H9 (cell line): ENCODE results near the gene SLCO4A1. TPM values are rescaled to one million over a fixed set of nuclear protein-coding genes. Genes with fewer than 3 reads are reported as not detected.

Experiments
- DNase-seq: peaks from one replicate; pipeline ENCODE4 v3.0.0-alpha.2; 2017
- H2AFZ ChIP-seq: one replicate; pipeline ENCODE4 v1.6.1; 2013; ENCODE audit warnings: mild to moderate bottlenecking, low read length, control low read depth, moderate library complexity
- H2AK5ac ChIP-seq: 2 replicates; pipeline ENCODE4 v1.6.1; 2013; ENCODE audit warnings: low read length, control low read depth, mixed read lengths; ENCODE audit not compliant: insufficient read length
- H2BK120ac ChIP-seq: one replicate; pipeline ENCODE4 v1.6.1; 2013; ENCODE audit warnings: low read depth, mild to moderate bottlenecking, low read length, control low read depth, inconsistent platforms; ENCODE audit not compliant: poor library complexity, severe bottlenecking
- H2BK12ac ChIP-seq: 2 replicates; pipeline ENCODE4 v1.6.1; 2013; ENCODE audit warnings: low read length, control low read depth, mixed read lengths, low read depth; ENCODE audit not compliant: insufficient read length
- H2BK15ac ChIP-seq: 2 replicates; pipeline ENCODE4 v1.6.1; 2013; ENCODE audit warnings: low read depth, low read length, control low read depth
- H2BK20ac ChIP-seq: one replicate; pipeline ENCODE4 v1.6.1; 2013; ENCODE audit warnings: low read depth, mild to moderate bottlenecking, low read length, control low read depth, inconsistent platforms; ENCODE audit not compliant: poor library complexity, severe bottlenecking
- H2BK5ac ChIP-seq: 2 replicates; pipeline ENCODE4 v1.6.1; 2013; ENCODE audit warnings: low read length, control low read depth, mixed read lengths; ENCODE audit not compliant: insufficient read length
- H3K14ac ChIP-seq: 2 replicates; pipeline ENCODE4 v1.6.1; 2013; ENCODE audit warnings: low read length, control low read depth; ENCODE audit not compliant: insufficient read depth
- H3K18ac ChIP-seq: 2 replicates; pipeline ENCODE4 v1.6.1; 2013; ENCODE audit warnings: low read depth, mild to moderate bottlenecking, mixed read lengths, low read length, control low read depth; ENCODE audit not compliant: insufficient read length
- H3K23ac ChIP-seq: 2 replicates; pipeline ENCODE4 v1.6.1; 2013; ENCODE audit warnings: low read length, control low read depth, mixed read lengths, low read depth; ENCODE audit not compliant: insufficient read length
- H3K23me2 ChIP-seq: 2 replicates; pipeline ENCODE4 v1.6.1; 2013; ENCODE audit warnings: low read depth, mild to moderate bottlenecking, mixed read lengths, low read length, control low read depth; ENCODE audit not compliant: insufficient read length, poor library complexity, severe bottlenecking
- H3K27ac ChIP-seq: 2 replicates; pipeline ENCODE4 v1.5.1; 2013; ENCODE audit warnings: low read length, control low read depth, mixed read lengths, low read depth; ENCODE audit not compliant: insufficient read length
- H3K27me3 ChIP-seq: 2 replicates; pipeline ENCODE4 v1.6.1; 2013; ENCODE audit warnings: low read length, control low read depth, inconsistent platforms; ENCODE audit not compliant: insufficient read depth
- H3K4ac ChIP-seq: 2 replicates; pipeline ENCODE4 v1.6.1; 2013; ENCODE audit warnings: low read depth, mild to moderate bottlenecking, control low read depth, inconsistent platforms, low read length, moderate library complexity
- H3K4me1 ChIP-seq: 2 replicates; pipeline ENCODE4 v1.6.1; 2013; ENCODE audit warnings: low read length, control low read depth, inconsistent platforms; ENCODE audit not compliant: insufficient read depth
- H3K4me2 ChIP-seq: 2 replicates; pipeline ENCODE4 v1.6.1; 2013; ENCODE audit warnings: low read length, control low read depth, mixed read lengths; ENCODE audit not compliant: insufficient read length, insufficient read depth
- H3K56ac ChIP-seq: 2 replicates; pipeline ENCODE4 v1.6.1; 2013; ENCODE audit warnings: low read depth, mild to moderate bottlenecking, mixed read lengths, low read length, control low read depth; ENCODE audit not compliant: insufficient read length
- H3K79me1 ChIP-seq: 2 replicates; pipeline ENCODE4 v1.6.1; 2013; ENCODE audit warnings: low read depth, mild to moderate bottlenecking, moderate library complexity, low read length, control low read depth, inconsistent platforms; ENCODE audit not compliant: insufficient read depth, poor library complexity, severe bottlenecking
- H3K79me2 ChIP-seq: 2 replicates; pipeline ENCODE4 v1.6.1; 2013; ENCODE audit warnings: low read length, control low read depth, inconsistent platforms; ENCODE audit not compliant: insufficient read depth
- H3K9ac ChIP-seq: 2 replicates; pipeline ENCODE4 v1.6.1; 2013; ENCODE audit warnings: low read length, control low read depth, mixed read lengths; ENCODE audit not compliant: insufficient read length; ENCODE audit errors: extremely low read depth
- H3K9me3 ChIP-seq: one replicate; pipeline ENCODE4 v1.6.1; 2013; ENCODE audit warnings: low read depth, low read length, inconsistent platforms; ENCODE audit not compliant: control insufficient read depth
- H3T11ph ChIP-seq: one replicate; pipeline ENCODE4 v1.6.1; 2013; ENCODE audit warnings: mild to moderate bottlenecking, low read length, control low read depth, inconsistent platforms
- H4K20me1 ChIP-seq: one replicate; pipeline ENCODE4 v1.6.1; 2013; ENCODE audit not compliant: control insufficient read depth, insufficient read length, insufficient read depth
- H4K5ac ChIP-seq: 2 replicates; pipeline ENCODE4 v1.6.1; 2013; ENCODE audit warnings: low read depth, mild to moderate bottlenecking, mixed read lengths, low read length, control low read depth; ENCODE audit not compliant: insufficient read length
- H4K8ac ChIP-seq: replicated peaks from 2 replicates; pipeline ENCODE4 v1.6.1; 2013; ENCODE audit warnings: low read length, control low read depth, mixed read lengths, low read depth; ENCODE audit not compliant: insufficient read length
- H4K91ac ChIP-seq: 2 replicates; pipeline ENCODE4 v1.6.1; 2013; ENCODE audit warnings: low read depth, mild to moderate bottlenecking, moderate library complexity, mixed read lengths, low read length, control low read depth; ENCODE audit not compliant: insufficient read length
- H3K27ac Mint-ChIP-seq, 3 experiments: 2 replicates in 2 of 3; 3 replicates in 1 of 3; pipeline ENCODE4 v1.8.0; 2020 to 2021; ENCODE audit warnings: mixed read lengths in 3 of 3, mild to moderate bottlenecking in 1 of 3, moderate library complexity in 1 of 3
- H3K27me3 Mint-ChIP-seq: 2 replicates; pipeline ENCODE4 v1.8.0; 2021; ENCODE audit warnings: low read depth, mild to moderate bottlenecking, moderate library complexity, mixed read lengths
- H3K36me3 Mint-ChIP-seq, 3 experiments: 2 replicates in 2 of 3; 3 replicates in 1 of 3; pipeline ENCODE4 v1.8.0; 2020 to 2021; ENCODE audit warnings: low read depth in 3 of 3, mixed read lengths in 3 of 3; ENCODE audit not compliant: insufficient read depth in 1 of 3
- H3K4me1 Mint-ChIP-seq, 2 experiments: 2 replicates each; pipeline ENCODE4 v1.8.0; 2020; ENCODE audit warnings: mixed read lengths in 2 of 2
- H3K4me3 Mint-ChIP-seq, 2 experiments: 2 replicates in 1 of 2; 3 replicates in 1 of 2; pipeline ENCODE4 v1.8.0; 2020 to 2021; ENCODE audit warnings: mild to moderate bottlenecking in 2 of 2, mixed read lengths in 2 of 2, moderate library complexity in 1 of 2
- H3K9me3 Mint-ChIP-seq, 2 experiments: 2 replicates in 1 of 2; 3 replicates in 1 of 2; pipeline ENCODE4 v1.8.0; 2020; ENCODE audit warnings: mild to moderate bottlenecking in 2 of 2, mixed read lengths in 2 of 2, moderate library complexity in 1 of 2
- CTCF ChIP-seq: fragments of 200-600 bp; sonication (generic); conservative IDR thresholded peaks from 3 replicates; pipeline ENCODE4 v1.8.0; 2021; ENCODE audit warnings: antibody characterized with exemption, mild to moderate bottlenecking
- WGBS: extraction: QIAGEN DNeasy Blood & Tissue Kit; methylation state at CpG from one replicate; pipeline ENCODE4 v1.1.7; 2013; ENCODE audit warnings: missing lambda C conversion rate, low lambda C conversion rate, mixed read lengths; ENCODE audit not compliant: insufficient read length; ENCODE audit errors: extremely low coverage; 5-methylcytosine and 5-hydroxymethylcytosine counted together
- total RNA-seq: library from RNA; stranded (reverse); gene quantifications from 2 replicates; pipeline ENCODE4 v1.2.1, GENCODE V29; 2021

Gene SLCO4A1
- total RNA-seq, 1 experiment from 2014 or later = 9.4 TPM

- H3K14ac ChIP-seq = no peak overlapping the region
- no peak overlapping the region for H3K4ac ChIP-seq
- H2BK15ac ChIP-seq = no peak overlapping the region
- no peak overlapping the region for H4K8ac ChIP-seq
- no peak overlapping the region for H3K4me2 ChIP-seq
- H4K91ac ChIP-seq = no peak overlapping the region
- no peaks in the 10 kb centered on the region; the same call in 1 of the 2 replicates for H3K79me2 ChIP-seq
- Mint-ChIP-seq H3K4me1 (peaks cover 19 to 32% of the 10 kb centered on the region in 2 experiments), H3K27ac (no peak overlapping the region), H3K9me3 (no peaks in the 10 kb centered on the region), H3K36me3 (0 out of 7 replicates have a peak, but pooled peaks cover 0 to 2% (median 0%) of the 10 kb centered on the region in 3 experiments), H3K27me3 (peaks cover 2% of the 10 kb centered on the region; the same call in 1 of the 2 replicates), H3K4me3 (no peak overlapping the region)
- no peak overlapping the region for H3K27ac ChIP-seq
- H3K79me1 ChIP-seq = no peaks in the 10 kb centered on the region
- H4K5ac ChIP-seq = no peak overlapping the region
- TF ChIP-seq CTCF = no peak
- H4K20me1 ChIP-seq = no peaks in the 10 kb centered on the region
- no peak overlapping the region for H2AFZ ChIP-seq
- no peaks in the 10 kb centered on the region; the same call in 1 of the 2 replicates for H3K4me1 ChIP-seq
- H3K23ac ChIP-seq = no peak overlapping the region
- no peak overlapping the region for H2AK5ac ChIP-seq
- H3K18ac ChIP-seq = no peak overlapping the region
- no peaks in the 10 kb centered on the region for H3K23me2 ChIP-seq
- no peaks in the 10 kb centered on the region for H3K27me3 ChIP-seq
- H2BK20ac ChIP-seq = no peak overlapping the region
- H2BK120ac ChIP-seq = no peak overlapping the region
- H2BK5ac ChIP-seq = no peak overlapping the region
- no peak overlapping the region for H2BK12ac ChIP-seq
- no peaks in the 10 kb centered on the region for H3K9me3 ChIP-seq
- no peak overlapping the region for H3K9ac ChIP-seq
- no peak overlapping the region for H3T11ph ChIP-seq
- DNase-seq = no peak
- no CpG with 5 or more reads among the region's 24 CpGs for WGBS
- no peak overlapping the region for H3K56ac ChIP-seq
These were observed 8.4 kb downstream of the SLCO4A1 start for GRCh38 chr20:62650551-62651284.
